GM12892 (cell line): Measurements from ENCODE around the gene TFRC.

Experiments
- POLR2A ChIP-seq: IDR thresholded peaks from 2 replicates; pipeline ENCODE4 v1.6.1; 2011; ENCODE audit warnings: low read depth, low read length, control low read depth
- POLR2AphosphoS5 ChIP-seq: IDR thresholded peaks from 2 replicates; pipeline ENCODE4 v1.6.1; 2011; ENCODE audit warnings: low read depth, low read length, control low read depth
- TAF1 ChIP-seq: IDR thresholded peaks from 2 replicates; pipeline ENCODE4 v1.6.1; 2011; ENCODE audit warnings: low read depth, mild to moderate bottlenecking, control low read depth, low read length, borderline replicate concordance

DNA sequence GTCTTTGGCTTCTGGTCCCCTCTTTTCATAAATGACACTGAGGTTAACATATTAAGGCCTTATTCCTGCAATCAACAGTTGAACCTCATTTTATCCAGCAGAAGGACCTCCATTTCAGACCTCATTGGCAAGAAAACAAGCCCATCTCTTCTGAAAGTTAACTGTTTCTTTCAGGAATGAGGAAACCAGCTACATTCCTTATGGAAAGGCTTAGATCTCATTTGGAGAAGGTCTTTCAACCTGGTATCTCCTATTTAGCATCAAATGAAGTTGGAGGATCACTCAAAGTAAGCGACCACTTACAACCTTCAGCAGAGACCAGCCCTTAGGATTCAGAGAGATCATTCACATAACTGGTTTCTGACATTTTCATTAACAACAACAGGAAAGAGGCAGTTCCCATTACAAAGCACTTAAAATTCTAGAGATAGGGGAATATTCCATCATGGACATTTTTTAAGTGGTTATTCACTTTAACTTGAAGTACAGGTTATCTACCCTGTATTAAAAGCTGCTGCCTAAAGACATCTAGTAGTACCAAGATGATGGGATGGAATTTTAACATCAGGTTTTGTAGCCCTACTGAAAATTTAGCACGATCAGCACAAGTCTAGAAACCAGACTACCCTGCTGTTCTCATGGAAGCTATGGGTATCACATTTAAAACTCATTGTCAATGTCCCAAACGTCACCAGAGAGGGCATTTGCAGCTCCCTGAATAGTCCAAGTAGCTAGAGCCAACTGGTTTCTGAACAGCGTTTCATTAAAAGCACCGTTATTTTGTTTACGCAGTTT, 30.4 kb downstream of the TFRC start:
- TF ChIP-seq POLR2AphosphoS5 (no peak), POLR2A (peak; percentile 26; the same call in 1 of the 2 replicates), TAF1 (no peak)
